ENCODE results near the gene PRKN.

- no peak for TF ChIP-seq CTCF (IDR thresholded peaks at IDR 0.05; ENCODE audit: extremely low read depth in 1 of 2, insufficient read depth in 1 of 2, low read depth in 1 of 2, low read length in 2 of 2)
- TF ChIP-seq POLR2A (IDR thresholded peaks at IDR 0.05; ENCODE audit: low read depth, low read length): no peak
- TF ChIP-seq POLR2AphosphoS5 (IDR thresholded peaks at IDR 0.05; ENCODE audit: insufficient read depth, low read depth, low read length): no peak
- TF ChIP-seq FOS (IDR thresholded peaks at IDR 0.05; ENCODE audit: borderline replicate concordance, insufficient read depth, low read length): no peak
- no peak for TF ChIP-seq EZH2 (IDR thresholded peaks at IDR 0.05; ENCODE audit: borderline replicate concordance, low read depth, low read length, severe bottlenecking)
- no peak for TF ChIP-seq JUN (IDR thresholded peaks at IDR 0.05; ENCODE audit: borderline replicate concordance, insufficient read depth, insufficient read length, low read depth)
- TF ChIP-seq GATA2 (IDR thresholded peaks at IDR 0.05; ENCODE audit: insufficient read depth, insufficient read length, low read depth, low read length): no peak
These were observed 115.0 kb downstream of the PRKN start for GRCh38 chr6:162612613-162613012.

Measured in endothelial cell of umbilical vein (primary cell).